ENCODE data around the gene TMTC1.

Gene TMTC1

DNA sequence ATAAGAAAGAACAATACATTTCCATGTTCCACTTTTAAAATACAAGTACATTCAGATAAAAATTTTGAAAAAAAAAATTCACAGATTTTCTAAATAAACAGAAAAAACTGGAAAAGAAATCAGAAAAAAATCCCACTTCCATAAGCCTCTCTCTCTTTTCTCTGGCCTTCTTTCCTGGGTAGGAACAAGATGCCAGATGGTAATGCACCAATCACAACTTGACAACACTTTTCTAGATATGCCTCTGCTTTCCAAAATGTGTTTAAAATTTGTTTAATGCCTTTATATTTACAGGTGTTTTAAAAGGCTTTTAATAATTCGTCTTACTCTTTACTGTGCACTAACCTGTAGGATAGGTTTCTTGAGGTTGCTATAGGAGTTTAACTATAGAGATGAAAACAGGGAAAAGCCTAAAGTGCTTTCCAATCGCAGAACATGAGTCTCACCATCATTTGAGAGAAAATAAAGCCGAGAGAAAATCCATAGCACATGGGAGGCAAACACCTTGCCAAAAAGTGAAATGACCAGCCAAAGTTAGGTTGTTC is 74.2 kb downstream of the TMTC1 start:
- DNase-seq (ENCODE audit: low spot score) = no peak

GRCh38 chr12:29709054-29709453 is 74.7 kb downstream of the TMTC1 start:
- no peak for DNase-seq (ENCODE audit: low spot score)

DNA sequence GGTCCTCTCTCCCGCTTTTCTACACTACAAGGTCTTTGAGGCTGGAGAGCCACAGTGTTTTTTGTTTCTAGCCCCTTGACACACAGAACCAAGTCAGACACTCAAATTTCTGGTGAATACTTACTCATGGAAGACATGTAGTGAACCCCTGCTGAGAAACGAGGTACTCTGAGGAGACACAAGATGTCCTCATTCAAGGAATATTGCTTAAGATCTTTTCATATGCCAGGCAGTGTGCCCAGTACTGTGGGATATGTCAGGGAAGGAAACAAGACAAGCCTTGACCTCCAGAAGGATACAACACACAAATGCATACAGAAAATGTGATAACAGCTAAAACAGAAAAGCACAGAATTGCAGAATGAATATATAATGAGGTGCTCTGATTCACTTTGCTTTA is 75.9 kb downstream of the TMTC1 start:
- DNase-seq (ENCODE audit: low spot score) = no peak

DNA sequence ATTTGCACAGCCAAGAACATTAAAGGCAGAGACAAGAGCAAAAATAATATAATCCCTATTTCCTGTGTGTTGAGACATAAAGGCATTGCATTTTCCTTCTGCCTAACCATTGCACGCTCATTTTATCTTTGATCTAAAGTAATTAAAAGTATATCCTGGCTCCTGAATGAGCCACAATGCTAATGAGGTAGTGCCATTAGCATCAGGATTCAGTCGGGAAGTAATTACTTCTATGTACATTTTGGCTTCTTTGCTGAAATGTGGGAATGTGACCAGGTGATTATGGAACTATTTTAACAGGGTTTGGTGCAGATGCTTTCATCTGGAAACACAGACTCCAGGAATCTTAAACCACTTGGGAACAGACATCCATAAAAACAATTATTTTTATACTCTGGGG is 77.4 kb downstream of the TMTC1 start:
- DNase-seq (ENCODE audit: low spot score) = no peak

DNA sequence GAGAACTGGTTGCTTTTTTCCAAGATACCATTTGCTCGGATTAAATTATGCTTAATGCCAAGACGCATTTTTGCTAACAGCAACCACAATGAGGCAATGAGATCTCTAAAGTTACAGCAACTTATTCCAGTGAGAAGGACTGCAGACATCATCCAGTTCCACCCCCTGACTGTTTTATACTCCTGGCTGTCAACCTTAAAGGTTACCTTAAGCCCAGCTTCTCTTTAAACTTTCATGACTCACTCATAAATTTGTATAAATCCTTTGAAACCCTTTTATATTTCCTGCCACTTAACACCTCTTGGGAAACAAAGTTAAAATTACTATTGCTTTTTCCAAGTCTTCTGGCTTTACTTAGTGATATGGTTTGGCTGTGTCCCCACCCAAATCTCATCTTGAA is 80.2 kb downstream of the TMTC1 start:
- DNase-seq (ENCODE audit: low spot score) = no peak

GRCh38 chr12:29702972-29703371 is 80.8 kb downstream of the TMTC1 start:
- DNase-seq (ENCODE audit: low spot score) = no peak

DNA sequence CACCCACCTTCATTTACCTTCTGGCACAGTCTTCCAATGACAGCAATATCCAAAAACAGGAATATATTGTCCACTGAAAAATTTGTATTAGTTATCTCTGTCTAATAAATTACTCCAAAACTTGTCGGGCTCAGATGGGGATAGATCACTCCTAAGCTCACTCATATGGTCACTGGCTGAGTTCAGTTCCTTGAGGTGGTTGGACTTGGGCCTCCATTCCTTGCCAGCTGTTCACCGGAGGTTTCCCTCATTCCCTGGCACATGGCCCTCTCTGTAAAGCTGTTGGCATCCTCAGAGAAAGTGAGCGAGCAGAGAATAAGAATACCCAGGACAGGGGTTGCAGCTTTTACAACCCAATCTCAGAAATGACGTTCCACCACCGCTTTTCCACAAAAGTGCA is 81.5 kb downstream of the TMTC1 start:
- DNase-seq (ENCODE audit: low spot score) = no peak

DNA sequence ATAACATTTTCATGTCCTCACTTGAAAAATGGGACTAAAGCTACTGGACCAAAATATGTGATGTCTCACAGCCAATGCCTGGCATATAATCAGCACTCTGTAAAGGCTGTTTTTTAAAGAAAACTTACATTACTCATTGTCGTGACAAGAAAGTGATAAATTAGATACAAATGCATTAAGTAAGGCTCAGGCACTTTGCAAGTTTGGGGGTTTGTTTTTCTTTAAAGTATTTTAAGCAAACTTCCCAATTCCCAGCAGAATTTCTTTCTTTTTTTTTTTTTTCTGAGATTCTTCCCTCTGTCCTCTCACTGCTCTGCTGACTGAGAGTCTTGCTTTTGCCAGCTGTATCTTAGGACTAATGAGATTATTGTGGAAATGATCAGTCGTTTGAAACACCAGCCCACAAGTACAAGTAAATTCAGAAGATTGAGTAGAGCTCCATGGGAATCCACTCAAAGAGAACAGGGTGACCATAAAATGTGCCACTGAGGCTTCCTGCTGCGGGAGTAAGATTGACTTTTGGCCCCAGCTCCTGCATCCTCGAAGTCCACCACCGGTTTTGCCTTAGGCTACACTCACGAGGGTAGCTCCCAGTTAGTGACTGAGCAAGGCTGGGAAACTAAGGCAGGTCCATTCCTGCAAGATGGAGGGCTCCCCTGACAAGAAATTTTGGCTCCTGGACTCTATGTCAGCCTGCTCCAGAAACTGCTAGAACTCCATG is 82.8 kb downstream of the TMTC1 start:
- no peak for DNase-seq (ENCODE audit: low spot score)

DNA sequence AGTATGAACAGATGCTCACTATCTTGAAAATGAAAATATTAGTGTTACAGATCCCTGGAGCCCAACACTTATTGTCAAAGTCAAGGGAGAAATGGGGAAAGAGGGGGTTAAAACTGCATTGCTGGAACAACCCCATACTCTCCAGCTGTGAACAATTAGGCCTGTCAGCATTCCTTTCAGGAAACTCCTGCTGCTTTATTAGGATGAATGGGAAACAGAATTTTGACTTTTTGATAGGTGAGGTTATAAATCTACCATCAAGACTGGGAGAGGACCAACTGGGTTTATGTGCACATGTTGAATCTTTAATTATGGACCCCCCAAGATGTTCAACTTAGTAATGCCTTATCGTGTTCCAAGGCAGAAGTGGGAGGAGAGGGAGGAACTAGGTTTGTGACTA is 85.0 kb downstream of the TMTC1 start:
- no peak for DNase-seq (ENCODE audit: low spot score)

DNA sequence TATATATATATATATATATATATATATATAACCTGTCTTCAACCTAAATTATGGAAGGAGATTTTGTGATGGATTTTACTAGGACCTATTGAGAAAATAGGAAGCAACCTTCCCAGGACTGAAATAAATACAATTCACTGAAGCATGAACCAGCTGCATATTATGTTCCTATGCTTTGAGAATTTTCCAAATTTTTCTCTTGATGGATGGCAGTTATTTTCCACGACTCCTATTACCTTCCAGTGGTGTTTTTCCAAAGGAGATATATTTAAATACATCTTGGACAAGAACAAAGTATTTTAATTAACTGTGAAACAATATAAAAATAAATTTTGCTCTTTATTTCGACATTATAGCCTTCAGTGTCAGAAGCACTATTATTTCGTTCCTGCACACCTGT is 87.9 kb downstream of the TMTC1 start:
- no peak for DNase-seq (ENCODE audit: low spot score)

DNA sequence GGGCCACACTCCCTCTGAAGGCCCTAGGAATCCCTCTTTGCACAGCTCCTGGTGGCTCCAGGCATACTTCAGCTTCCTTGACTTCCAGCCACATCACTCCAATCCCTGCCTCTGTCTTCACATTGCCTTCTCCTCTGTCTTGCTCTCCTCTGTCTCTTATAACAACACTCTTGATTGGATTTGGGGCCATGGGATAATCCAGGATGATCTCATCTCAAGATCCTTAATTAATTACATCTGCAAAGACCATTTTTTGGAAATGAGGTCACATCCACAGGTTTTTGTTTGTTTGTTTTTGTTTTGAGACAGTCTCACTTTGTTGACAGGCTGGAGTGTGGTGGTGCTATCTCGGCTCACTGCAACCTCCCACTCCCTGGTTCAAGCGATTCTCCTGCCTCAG is 88.7 kb downstream of the TMTC1 start:
- DNase-seq (ENCODE audit: low spot score) = no peak

GRCh38 chr12:29694002-29694401 is 89.7 kb downstream of the TMTC1 start:
- no peak for DNase-seq (ENCODE audit: low spot score)

DNA sequence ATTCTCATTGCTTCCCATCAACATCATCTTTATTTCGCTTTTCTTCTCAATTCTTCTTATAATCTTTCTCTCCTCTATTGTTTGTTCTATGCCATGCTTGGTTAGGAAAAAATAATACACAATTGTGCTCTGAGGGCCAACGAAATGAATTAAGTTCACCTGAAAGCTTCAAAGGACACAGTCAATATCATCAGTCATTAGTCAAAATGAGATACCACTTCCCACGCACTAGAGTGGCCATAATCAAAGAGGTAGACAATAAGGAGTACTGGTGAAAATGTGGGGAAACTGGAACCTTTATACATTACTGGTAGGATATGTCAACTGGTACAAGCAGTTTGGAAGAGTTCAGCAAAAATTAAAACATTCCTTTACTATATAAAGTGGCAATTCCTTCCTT is 91.5 kb downstream of the TMTC1 start:
- DNase-seq (ENCODE audit: low spot score) = no peak

DNA sequence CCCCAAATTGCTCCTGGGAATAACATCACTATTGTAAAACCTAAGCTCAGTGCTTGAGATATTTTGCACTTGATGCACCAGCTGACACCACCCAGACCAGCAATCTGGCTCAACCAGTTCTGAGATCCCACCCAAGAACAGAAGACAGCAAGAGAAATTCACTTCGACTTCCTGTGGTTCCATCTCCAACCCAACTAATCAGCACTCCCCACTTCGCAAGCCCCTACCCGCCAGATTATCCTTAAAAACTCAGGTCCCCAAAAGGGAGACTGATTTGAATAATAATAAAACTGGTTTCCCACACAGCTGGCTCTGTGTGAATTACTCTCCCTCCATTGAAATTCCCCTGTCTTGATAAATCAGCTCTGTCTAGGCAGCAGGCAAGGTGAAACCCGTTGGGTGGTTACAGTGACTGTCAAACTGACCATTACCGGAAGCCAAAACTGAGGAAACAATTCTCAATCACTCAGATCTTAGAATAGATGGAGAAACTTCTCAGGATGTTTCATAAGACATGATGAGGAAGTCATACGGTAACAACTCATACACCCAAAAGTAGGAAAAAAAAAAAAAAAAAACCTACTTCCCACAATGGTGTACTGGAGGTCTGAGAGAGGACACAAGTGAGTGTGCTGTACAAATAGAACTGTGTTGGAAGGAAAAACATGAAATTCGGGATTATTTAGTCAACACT is 92.4 kb downstream of the TMTC1 start:
- DNase-seq (ENCODE audit: low spot score) = no peak

DNA sequence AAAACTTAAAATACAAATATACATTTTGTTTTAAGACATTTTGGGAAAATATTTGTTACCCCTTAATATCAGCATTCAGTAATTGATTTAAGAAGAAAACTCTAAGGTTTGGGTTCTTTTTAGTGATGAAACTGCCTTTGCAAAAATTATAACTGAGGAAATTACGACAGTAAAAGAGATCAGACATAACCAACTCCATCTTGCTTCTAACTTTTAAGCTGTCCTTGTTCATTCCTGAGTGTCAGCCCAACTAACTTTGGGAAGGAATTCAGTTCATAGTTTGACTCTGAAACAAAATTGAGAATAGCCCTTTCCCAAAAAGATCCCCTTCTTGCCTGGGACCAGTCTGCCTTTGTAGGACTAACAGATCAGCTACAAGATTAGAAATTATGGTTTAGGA is 93.0 kb downstream of the TMTC1 start:
- DNase-seq (ENCODE audit: low spot score) = no peak

DNA sequence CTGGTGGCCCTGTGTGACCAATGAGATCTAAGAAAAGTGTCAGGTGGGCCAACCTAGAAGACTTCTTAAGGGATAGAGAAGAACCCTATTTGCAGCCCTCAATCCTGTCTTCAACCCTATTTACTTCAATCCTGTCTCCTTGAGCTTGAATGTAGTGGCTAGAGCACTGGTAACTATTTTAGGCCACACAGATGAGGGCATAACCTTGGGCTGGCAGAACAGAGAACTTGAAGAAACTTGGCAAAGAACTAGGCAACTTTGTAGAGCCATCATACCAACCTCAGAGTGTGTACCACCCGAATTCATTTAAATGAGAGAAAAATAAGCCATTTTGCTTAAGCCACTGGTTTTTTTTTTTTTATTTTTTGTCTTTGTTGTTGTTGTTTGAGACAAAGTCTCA is 94.8 kb downstream of the TMTC1 start:
- DNase-seq (ENCODE audit: low spot score) = no peak

- no peak for DNase-seq (ENCODE audit: low spot score)
These were observed 101.7 kb downstream of the TMTC1 start for GRCh38 chr12:29682088-29682487.

DNA sequence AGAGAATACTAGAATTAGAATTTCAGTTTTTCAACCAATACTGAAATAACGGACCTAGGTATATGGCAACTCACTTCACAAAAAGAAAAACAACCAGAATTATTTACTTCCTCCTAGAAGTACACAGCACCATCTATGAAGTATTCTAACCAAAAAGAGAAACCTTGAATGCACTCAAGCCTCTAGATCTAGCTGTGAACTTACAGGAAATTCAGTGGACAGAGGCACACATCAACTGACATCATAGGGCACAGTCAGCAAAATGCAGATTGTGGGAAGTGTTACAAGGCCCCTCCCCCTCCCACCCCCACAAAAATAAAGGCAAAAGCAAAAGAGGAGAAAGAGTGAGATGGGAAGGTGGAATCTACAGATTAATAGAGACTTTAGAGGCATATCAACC is 102.4 kb downstream of the TMTC1 start:
- DNase-seq (ENCODE audit: low spot score) = no peak

DNA sequence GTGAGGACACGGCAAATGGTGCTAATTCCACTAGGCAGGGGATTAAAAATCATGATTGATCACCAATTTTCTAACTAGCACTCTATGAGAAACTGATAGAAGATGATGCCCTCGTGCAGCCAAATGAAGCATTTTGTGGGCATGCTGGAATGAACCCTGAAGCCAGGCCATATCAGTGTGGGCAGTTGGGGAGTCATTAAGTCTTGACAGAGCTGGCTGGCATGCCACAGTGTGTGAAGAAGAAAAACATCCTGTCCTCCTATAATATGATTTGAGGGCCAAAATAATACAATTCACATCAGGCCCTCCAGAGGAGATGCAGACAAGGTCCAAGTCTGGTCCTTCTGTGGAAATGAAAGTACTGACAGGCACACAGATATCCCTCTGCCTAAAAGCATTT is 107.1 kb downstream of the TMTC1 start:
- DNase-seq (ENCODE audit: low spot score) = no peak

GRCh38 chr12:29674463-29674862 is 109.3 kb downstream of the TMTC1 start:
- DNase-seq (ENCODE audit: low spot score) = no peak

GRCh38 chr12:29673346-29673745 is 110.4 kb downstream of the TMTC1 start:
- DNase-seq (ENCODE audit: low spot score) = no peak

DNA sequence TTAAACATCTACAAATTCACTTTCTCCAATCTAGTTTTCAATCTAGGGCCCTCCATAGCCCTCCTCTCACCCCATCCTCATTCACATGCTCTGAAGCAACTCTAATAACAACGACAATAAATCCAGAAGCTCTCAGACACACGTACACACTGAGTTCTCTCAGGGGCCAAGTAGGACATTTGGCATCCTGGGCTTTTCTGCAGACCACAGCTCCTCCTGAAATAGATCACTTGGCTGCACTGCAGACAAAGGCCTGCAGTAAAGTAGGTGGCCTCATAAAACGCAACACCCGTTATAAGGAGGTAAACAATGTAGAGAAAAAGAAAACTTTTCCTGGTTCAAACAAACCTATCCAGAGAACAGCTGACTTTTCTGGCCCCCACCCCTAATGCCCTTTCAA is 111.2 kb downstream of the TMTC1 start:
- no peak for DNase-seq (ENCODE audit: low spot score)

DNA sequence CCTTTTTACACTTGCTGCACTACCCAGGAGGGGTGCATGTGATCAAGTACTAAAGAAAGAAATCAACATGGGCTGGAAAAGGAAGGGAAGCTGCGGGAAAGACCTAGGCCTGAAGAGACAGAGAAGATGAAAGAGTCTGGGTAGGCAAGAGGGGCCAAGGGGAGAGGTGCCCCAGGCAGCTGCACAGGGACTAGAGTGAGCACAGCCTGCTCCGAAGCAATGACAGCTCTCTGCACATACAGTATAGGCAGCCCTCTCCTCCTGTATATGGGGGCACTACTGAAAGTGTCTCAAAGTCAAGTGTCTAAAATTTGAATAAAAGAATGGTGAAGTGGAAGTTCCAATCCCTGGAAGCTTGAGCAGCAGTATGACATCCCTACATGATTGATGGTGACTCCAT is 112.0 kb downstream of the TMTC1 start:
- DNase-seq (ENCODE audit: low spot score) = no peak

- DNase-seq (ENCODE audit: low spot score) = no peak
These were observed 116.7 kb downstream of the TMTC1 start for GRCh38 chr12:29667011-29667410.

Data from hematopoietic multipotent progenitor cell treated with erythropoietin and hydrocortisone succinate and interleukin-3 and kit ligand, for 15 days (in vitro differentiated cells).